Activated CD4-positive, alpha-beta T cell treated with anti-CD3 and anti-CD28 coated beads, Interleukin-2, amount 10 ng/mL, durations not matched to agents 7 days and 5 days (primary cell): ENCODE measurements around the gene DPP3. TPM values are rescaled to one million over a fixed set of nuclear protein-coding genes. Genes with fewer than 3 reads are reported as not detected.

Experiments used
- CTCF ChIA-PET: fragments of 350-600 bp; sonication (Branson Sonifier 250); formaldehyde crosslinking; loops from one replicate; lab custom pipeline; 2021; ENCODE audit warnings: antibody characterized with exemption; lab: Charles Lee
- POLR2A ChIA-PET: fragments of 350-600 bp; sonication (Branson Sonifier 250); formaldehyde crosslinking; loops from one replicate; lab custom pipeline; 2021; ENCODE audit warnings: antibody characterized with exemption; lab: Charles Lee
- DNase-seq: peaks from one replicate; pipeline ENCODE4 v3.0.0-alpha.2; 2020
- H3K27ac Mint-ChIP-seq: one replicate; pipeline ENCODE4 v1.8.0; 2021; ENCODE audit warnings: mild to moderate bottlenecking, moderate library complexity, mixed read lengths
- H3K27me3 Mint-ChIP-seq: one replicate; pipeline ENCODE4 v1.8.0; 2021; ENCODE audit warnings: mixed read lengths
- H3K36me3 Mint-ChIP-seq: one replicate; pipeline ENCODE4 v1.8.0; 2021; ENCODE audit warnings: low read depth, mixed read lengths
- H3K4me1 Mint-ChIP-seq: one replicate; pipeline ENCODE4 v1.8.0; 2021; ENCODE audit warnings: mixed read lengths
- H3K4me3 Mint-ChIP-seq: one replicate; pipeline ENCODE4 v1.8.0; 2021; ENCODE audit warnings: mild to moderate bottlenecking, moderate library complexity, mixed read lengths
- H3K9me3 Mint-ChIP-seq: one replicate; pipeline ENCODE4 v1.8.0; 2021; ENCODE audit warnings: mixed read lengths
- total RNA-seq, 2 experiments: library from RNA; stranded (reverse); gene quantifications; one replicate each; pipeline ENCODE4 v1.2.3, GENCODE V29; 2021

DPP3 gene
- total RNA-seq, 2 experiments from 2014 or later = 78.4 to 82.3 TPM

- Mint-ChIP-seq H3K9me3 (peaks cover 8% of the 10 kb centered on the region), H3K27ac (peak within 1 kb of the TSS; percentile 80), H3K4me3 (peak within 1 kb of the TSS; percentile 83), H3K36me3 (peaks cover 8% of the 10 kb centered on the region), H3K4me1 (peaks cover 42% of the 10 kb centered on the region), H3K27me3 (peaks cover 2% of the 10 kb centered on the region)
- DNase-seq = peak; percentile 91
- POLR2A ChIA-PET = interaction anchor here (0.6 to 1.4 kb wide), 3 partner anchors 14 to 212 kb away, joined by 3 to 4 read pairs (median 3); partner anchors contain the start of gene DPP3
- CTCF ChIA-PET = interaction anchor here (0.6 to 2.0 kb wide), 9 partner anchors 10 to 58 kb away, joined by 3 to 8 read pairs (median 3); partner anchors contain the start of genes DPP3 and MRPL11
These were observed 13.8 kb upstream of the DPP3 start, which contains the start of gene PELI3 for GRCh38 chr11:66466225-66467033. Gene PELI3 (plus strand): TSS chr11:66466905. CDS start chr11:66468129, 1,224 bp downstream.

DNA sequence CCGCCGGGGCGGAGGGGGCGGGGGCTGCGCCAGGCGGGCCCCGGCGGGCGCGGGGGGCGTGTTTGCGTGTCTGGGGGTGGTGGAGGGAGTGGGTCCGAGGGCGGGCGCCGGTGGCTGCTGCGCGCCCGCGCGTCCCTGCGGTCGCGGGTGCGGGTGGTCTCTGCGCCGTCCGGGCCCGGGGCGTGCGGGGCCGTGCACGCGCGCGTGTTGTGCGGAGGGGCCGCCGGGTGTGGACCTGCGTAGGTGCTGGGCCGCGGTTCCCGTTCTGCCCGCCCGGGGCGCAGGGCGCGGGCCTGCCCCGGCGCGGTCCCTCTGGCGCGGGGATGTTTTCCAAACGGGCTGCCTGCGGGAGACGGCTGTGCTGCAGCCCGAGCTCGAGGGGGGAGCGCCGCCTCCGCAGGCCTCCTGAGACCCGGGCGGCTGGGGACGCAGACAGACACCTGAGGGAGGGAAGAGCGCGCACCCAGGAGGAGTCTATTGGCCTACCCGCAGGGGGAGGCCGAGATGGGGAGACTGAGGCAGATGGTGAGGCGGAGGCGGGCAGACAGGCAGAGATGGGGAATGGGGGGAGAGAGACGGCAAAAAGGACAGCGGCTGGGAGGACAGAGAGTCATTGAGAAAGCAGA, 13.1 kb upstream of the DPP3 start:
- H3K4me1 Mint-ChIP-seq = peaks cover 39% of the 10 kb centered on the region
- CTCF ChIA-PET = interaction anchor here (0.6 to 2.0 kb wide), 9 partner anchors 9 to 68 kb away, joined by 3 to 8 read pairs (median 3); partner anchors contain the start of genes DPP3 and MRPL11
- peaks cover 2% of the 10 kb centered on the region for H3K27me3 Mint-ChIP-seq
- POLR2A ChIA-PET = interaction anchor here (0.6 to 1.4 kb wide), 3 partner anchors 13 to 211 kb away, joined by 3 to 4 read pairs (median 3); partner anchors contain the start of gene DPP3
- H3K27ac Mint-ChIP-seq = peak overlapping the region; percentile 80
- peak overlapping the region; percentile 83 for H3K4me3 Mint-ChIP-seq
- peaks cover 4% of the 10 kb centered on the region for H3K9me3 Mint-ChIP-seq
- H3K36me3 Mint-ChIP-seq = peaks cover 5% of the 10 kb centered on the region
- no peak for DNase-seq

DNA sequence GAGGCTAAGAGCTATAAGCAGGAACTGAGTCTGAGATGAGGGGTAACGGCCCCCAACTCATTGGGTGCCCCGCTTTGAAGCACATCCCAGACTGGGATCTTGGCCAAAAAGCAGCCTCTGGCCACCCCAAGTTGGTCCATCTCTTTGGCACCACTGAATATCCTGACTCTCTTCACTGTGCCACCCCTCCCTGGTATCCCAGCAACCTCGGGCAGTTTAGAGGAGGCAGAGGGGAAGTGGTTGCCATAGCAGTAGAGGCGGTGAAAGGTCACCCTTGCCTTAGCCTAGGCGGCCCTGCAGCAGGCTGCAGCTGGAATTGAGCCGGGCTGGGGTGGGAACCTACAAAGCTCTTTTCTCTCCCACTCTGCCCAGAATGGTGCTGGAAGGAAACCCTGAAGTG, 12.5 kb upstream of the DPP3 start:
- Mint-ChIP-seq H3K4me3 (peak overlapping the region; percentile 83), H3K27me3 (peaks cover 2% of the 10 kb centered on the region), H3K27ac (peak overlapping the region; percentile 80), H3K9me3 (peaks cover 2% of the 10 kb centered on the region), H3K36me3 (peaks cover 3% of the 10 kb centered on the region), H3K4me1 (peaks cover 35% of the 10 kb centered on the region)
- peak; percentile 53 for DNase-seq
- CTCF ChIA-PET = interaction anchor here (0.7 to 2.0 kb wide), 7 partner anchors 9 to 68 kb away, joined by 3 to 7 read pairs (median 3); partner anchors contain the start of genes DPP3 and MRPL11
- POLR2A ChIA-PET = interaction anchor here (1.0 kb wide), 1 partner anchor 210 kb away, joined by 3 read pairs; no protein-coding TSS in a partner anchor

DNA sequence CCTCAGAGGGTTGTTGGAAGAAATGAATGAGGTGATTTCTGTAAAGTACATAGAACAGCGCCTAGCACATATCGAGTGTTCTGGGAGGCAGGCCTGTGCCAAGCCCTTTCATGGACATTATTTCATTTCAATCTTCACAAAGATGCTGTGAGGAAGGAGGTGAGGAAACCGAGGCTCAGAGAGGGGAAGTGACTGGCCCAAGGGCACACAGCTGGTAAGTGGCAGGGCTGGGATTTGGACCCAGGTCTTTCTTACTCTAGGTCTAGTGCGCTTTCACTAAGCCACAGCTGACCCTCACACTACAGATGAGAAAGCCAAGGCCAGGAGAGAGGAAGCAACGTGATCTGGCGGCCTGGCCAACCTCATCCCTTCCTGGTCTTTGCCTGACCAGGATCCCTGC, 11.5 kb upstream of the DPP3 start:
- H3K36me3 Mint-ChIP-seq = no peaks in the 10 kb centered on the region
- peak overlapping the region; percentile 16 for H3K4me3 Mint-ChIP-seq
- DNase-seq = no peak
- ChIA-PET POLR2A (no interaction called here), CTCF (interaction anchor here (1.0 to 1.8 kb wide), 4 partner anchors 17 to 60 kb away, joined by 3 to 9 read pairs (median 3); partner anchors contain the start of gene MRPL11)
- H3K4me1 Mint-ChIP-seq = peaks cover 29% of the 10 kb centered on the region
- H3K27ac Mint-ChIP-seq = no peak overlapping the region
- peaks cover 2% of the 10 kb centered on the region for H3K27me3 Mint-ChIP-seq
- H3K9me3 Mint-ChIP-seq = no peaks in the 10 kb centered on the region

- CTCF ChIA-PET = interaction anchor here (0.6 to 2.1 kb wide), 6 partner anchors 10 to 98 kb away, joined by 3 to 9 read pairs (median 4); partner anchors contain the start of genes DPP3 and MRPL11
- no peaks in the 10 kb centered on the region for H3K36me3 Mint-ChIP-seq
These were observed 10.8 kb upstream of the DPP3 start for GRCh38 chr11:66469441-66469840.

DNA sequence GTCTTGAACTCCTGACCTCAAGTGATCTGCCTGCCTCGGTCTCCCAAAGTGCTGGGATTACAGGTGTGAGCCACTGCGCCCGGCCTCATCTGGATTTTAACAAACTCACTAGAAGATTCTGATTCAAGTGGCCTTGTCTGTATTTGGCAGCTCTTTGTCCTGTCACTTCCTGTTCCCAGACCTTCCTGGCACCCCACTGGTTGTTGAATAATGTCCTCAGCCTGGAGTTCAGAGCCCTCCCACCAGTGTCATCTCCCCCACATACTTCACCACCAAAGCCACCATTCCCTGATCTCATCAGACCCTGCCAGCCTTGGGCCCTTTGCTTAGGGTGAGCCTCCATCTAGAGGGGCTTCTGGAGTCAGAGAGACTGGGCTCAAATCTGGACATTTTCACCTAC, 10.2 kb upstream of the DPP3 start:
- CTCF ChIA-PET = interaction anchor here (1.1 to 2.1 kb wide), 6 partner anchors 9 to 190 kb away, joined by 3 to 9 read pairs (median 4); partner anchors contain the start of genes DPP3 and MRPL11
- no peak for DNase-seq
- Mint-ChIP-seq H3K27me3 (peaks cover 2% of the 10 kb centered on the region), H3K4me1 (peaks cover 28% of the 10 kb centered on the region), H3K9me3 (no peaks in the 10 kb centered on the region), H3K36me3 (no peaks in the 10 kb centered on the region), H3K4me3 (no peak overlapping the region), H3K27ac (no peak overlapping the region)
- POLR2A ChIA-PET = interaction anchor here (0.6 kb wide), 1 partner anchor 623 kb away, joined by 6 read pairs; no protein-coding TSS in a partner anchor

More at GRCh38 chr11:66469441-66469840, 10.8 kb upstream of the DPP3 start:
- POLR2A ChIA-PET = no interaction called here
- peaks cover 29% of the 10 kb centered on the region for H3K4me1 Mint-ChIP-seq
- H3K4me3 Mint-ChIP-seq = no peak overlapping the region
- H3K27me3 Mint-ChIP-seq = peaks cover 2% of the 10 kb centered on the region
- no peak overlapping the region for H3K27ac Mint-ChIP-seq
- no peaks in the 10 kb centered on the region for H3K9me3 Mint-ChIP-seq
- DNase-seq = no peak

- Mint-ChIP-seq H3K4me3 (no peak overlapping the region), H3K27ac (peak overlapping the region; percentile 60), H3K36me3 (no peaks in the 10 kb centered on the region), H3K27me3 (peaks cover 2% of the 10 kb centered on the region), H3K4me1 (peaks cover 19% of the 10 kb centered on the region), H3K9me3 (no peaks in the 10 kb centered on the region)
- ChIA-PET POLR2A (no interaction called here), CTCF (interaction anchor here (0.6 to 2.1 kb wide), 5 partner anchors 8 to 188 kb away, joined by 3 to 8 read pairs (median 4); partner anchors contain the start of gene DPP3)
- DNase-seq = no peak
These were observed 9.1 kb upstream of the DPP3 start for GRCh38 chr11:66471142-66471541.

GRCh38 chr11:66472054-66472453, 8.2 kb upstream of the DPP3 start:
- H3K27ac Mint-ChIP-seq = no peak overlapping the region
- H3K4me3 Mint-ChIP-seq = no peak overlapping the region
- CTCF ChIA-PET = interaction anchor here (0.6 kb wide), 1 partner anchor 44 kb away, joined by 4 read pairs; no protein-coding TSS in a partner anchor
- peaks cover 2% of the 10 kb centered on the region for H3K27me3 Mint-ChIP-seq
- DNase-seq = no peak
- H3K9me3 Mint-ChIP-seq = no peaks in the 10 kb centered on the region
- POLR2A ChIA-PET = no interaction called here
- peaks cover 14% of the 10 kb centered on the region for H3K4me1 Mint-ChIP-seq
- H3K36me3 Mint-ChIP-seq = no peaks in the 10 kb centered on the region

DNA sequence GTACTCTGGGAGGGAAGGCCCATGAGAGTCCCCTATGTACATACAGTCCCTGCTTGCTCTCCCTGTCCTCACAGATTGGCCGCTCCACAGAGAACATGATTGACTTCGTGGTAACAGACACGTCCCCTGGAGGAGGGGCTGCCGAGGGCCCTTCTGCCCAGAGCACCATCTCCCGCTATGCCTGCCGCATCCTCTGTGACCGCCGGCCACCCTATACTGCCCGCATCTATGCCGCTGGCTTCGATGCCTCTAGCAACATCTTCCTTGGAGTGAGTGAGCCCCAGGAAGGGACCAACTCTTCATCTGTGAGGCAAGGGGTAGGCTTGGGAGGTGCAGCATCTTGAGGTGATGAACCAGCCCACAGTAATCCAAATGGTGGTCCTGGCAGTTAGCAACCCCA, 7.1 kb upstream of the DPP3 start:
- Mint-ChIP-seq H3K9me3 (no peaks in the 10 kb centered on the region), H3K36me3 (no peaks in the 10 kb centered on the region), H3K27ac (no peak overlapping the region), H3K4me3 (no peak overlapping the region), H3K27me3 (no peaks in the 10 kb centered on the region), H3K4me1 (peaks cover 5% of the 10 kb centered on the region)
- no peak for DNase-seq
- CTCF ChIA-PET = interaction anchor here (0.5 to 0.9 kb wide), 2 partner anchors 52 to 193 kb away, joined by 3 read pairs; no protein-coding TSS in a partner anchor
- POLR2A ChIA-PET = no interaction called here

GRCh38 chr11:66473608-66474515, 6.4 kb upstream of the DPP3 start:
- Mint-ChIP-seq H3K4me3 (no peak overlapping the region), H3K27me3 (no peaks in the 10 kb centered on the region), H3K27ac (no peak overlapping the region), H3K9me3 (no peaks in the 10 kb centered on the region), H3K36me3 (no peaks in the 10 kb centered on the region), H3K4me1 (peaks cover 3% of the 10 kb centered on the region)
- ChIA-PET POLR2A (no interaction called here), CTCF (interaction anchor here (0.9 kb wide), 1 partner anchor 52 kb away, joined by 3 read pairs; no protein-coding TSS in a partner anchor)
- DNase-seq = no peak

GRCh38 chr11:66475349-66476172, 4.7 kb upstream of the DPP3 start:
- ChIA-PET CTCF (interaction anchor here (0.6 to 1.0 kb wide), 2 partner anchors 37 to 59 kb away, joined by 3 read pairs; partner anchors contain the start of gene MRPL11), POLR2A (interaction anchor here (0.5 kb wide), 1 partner anchor 79 kb away, joined by 6 read pairs; no protein-coding TSS in a partner anchor)
- DNase-seq = no peak
- H3K27ac Mint-ChIP-seq = no peak overlapping the region
- peaks cover 10% of the 10 kb centered on the region for H3K4me1 Mint-ChIP-seq
- H3K36me3 Mint-ChIP-seq = no peaks in the 10 kb centered on the region
- H3K4me3 Mint-ChIP-seq = no peak overlapping the region
- H3K27me3 Mint-ChIP-seq = no peaks in the 10 kb centered on the region
- no peaks in the 10 kb centered on the region for H3K9me3 Mint-ChIP-seq
